Renal cortical epithelial cell (primary cell): ENCODE data around the gene APOC3. TPM values are rescaled to one million over a fixed set of nuclear protein-coding genes. Genes with fewer than 3 reads are reported as not detected.

ENCODE experiments used
- DNase-seq: peaks from one replicate; pipeline ENCODE4 v3.0.0-alpha.2; 2011; ENCODE audit warnings: low read depth
- total RNA-seq: library from RNA; depleted of rRNA; stranded (reverse); fragments of >200 nt; gene quantifications from 2 replicates; pipeline ENCODE4 v1.2.3, GENCODE V29; 2014

APOC3 gene
- total RNA-seq, 1 donor from 2014 or later: not detected

DNA sequence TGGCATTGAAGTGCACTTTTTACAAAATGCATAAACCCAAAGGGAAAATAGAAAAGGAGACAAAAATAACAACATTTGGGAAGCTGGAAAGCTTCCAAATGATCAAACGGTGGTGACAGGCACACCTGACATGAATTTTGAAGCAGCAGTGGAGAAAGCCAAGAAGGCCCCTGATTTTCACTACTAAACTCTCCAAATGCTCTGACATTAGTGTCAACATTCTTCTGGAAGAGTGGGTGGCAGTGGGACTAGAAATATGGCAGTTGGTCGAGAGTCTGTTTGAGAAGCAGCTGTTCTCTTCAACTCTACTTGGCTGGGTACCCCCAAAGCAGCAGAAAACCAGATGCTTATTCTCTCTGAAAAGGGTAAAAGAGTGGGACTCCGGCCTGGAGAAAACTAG, 25.7 kb upstream of the APOC3 start:
- no peak for DNase-seq

GRCh38 chr11:116807601-116808261, 22.0 kb upstream of the APOC3 start:
- no peak for DNase-seq

DNA sequence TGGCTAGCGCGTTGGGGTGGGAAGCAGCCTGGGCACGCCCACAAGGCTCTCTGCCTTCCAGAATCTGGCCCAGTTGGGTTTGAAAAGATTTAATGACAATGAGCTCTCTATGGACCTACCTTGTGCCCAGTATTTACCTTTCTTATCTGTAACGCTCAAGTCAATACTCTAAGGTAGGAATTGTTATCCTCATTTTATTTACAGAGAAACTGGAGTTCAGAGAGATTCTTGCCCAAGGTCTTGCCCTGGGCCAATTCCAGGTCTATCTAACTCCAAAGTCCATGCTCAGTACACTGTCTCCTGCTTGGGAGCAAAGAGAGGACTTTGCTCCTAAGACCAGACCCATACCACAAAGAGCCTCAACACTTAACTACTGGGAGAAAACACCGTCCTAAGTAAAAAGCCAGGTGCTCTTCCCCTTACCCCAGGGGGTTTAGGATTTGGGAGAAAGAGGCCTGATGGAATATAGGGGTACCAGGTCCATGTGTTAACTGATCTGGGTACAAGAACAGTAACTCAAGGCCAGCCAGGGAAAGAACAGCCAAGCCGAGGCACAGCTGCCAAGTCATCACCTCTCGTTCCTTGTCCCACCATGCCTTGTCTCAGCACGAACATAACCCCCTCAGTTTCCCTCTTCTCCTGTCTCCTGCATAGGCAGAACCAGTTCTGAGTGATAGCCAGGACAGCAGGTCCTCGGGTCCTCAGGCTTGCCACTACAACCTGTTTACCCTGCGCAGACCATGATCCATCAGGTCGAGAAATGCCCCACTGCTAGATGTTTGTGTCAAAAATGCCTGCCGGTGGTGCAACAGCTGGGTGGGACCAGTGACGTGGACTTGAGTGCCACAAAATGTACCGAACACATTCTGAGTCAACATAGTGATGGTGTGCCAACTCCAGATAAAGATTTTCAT, 21.2 kb upstream of the APOC3 start:
- no peak for DNase-seq

DNA sequence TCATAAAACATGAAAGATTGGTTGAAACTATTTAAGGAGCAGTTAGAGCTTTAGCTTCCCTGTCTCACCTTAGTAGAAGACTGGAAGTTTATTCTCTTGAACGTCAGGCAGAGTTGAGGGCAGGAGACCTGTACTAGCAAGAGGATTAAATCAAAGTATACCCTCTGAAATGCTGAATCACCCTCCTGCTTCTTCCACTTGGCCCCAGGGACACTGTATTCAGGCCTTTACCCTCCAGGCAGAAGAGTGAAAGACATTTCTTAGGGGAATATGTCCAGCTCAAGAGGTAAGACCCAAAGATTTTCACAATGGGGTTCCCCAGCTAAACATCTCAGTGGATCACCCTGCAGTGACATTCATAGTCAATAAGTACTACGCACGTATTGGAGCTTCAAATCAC, 18.5 kb upstream of the APOC3 start:
- no peak for DNase-seq

GRCh38 chr11:116812109-116812508, 17.6 kb upstream of the APOC3 start:
- DNase-seq: no peak

- DNase-seq: no peak
These were observed 16.5 kb upstream of the APOC3 start for GRCh38 chr11:116813170-116813569.

- no peak for DNase-seq
These were observed 15.8 kb upstream of the APOC3 start for GRCh38 chr11:116813781-116814471.

DNA sequence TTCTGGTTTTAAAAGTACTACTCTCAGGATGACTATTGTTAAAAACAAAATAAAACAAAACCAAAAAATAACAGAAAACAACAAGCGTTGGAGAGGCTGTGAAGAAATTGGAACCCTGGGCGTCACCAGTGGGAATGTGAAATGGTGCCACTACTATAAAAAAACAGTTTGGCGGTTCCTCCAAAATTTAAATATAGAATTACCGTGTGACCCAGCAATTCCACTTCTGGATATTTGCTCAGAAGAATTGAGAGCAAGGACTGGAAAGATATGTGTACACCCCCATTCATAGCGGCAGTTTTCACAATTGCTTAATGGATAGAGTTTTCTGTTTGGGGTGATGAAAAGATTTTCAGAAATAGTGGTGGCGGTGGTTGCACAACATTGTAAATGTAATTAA, 15.2 kb upstream of the APOC3 start:
- no peak for DNase-seq

DNA sequence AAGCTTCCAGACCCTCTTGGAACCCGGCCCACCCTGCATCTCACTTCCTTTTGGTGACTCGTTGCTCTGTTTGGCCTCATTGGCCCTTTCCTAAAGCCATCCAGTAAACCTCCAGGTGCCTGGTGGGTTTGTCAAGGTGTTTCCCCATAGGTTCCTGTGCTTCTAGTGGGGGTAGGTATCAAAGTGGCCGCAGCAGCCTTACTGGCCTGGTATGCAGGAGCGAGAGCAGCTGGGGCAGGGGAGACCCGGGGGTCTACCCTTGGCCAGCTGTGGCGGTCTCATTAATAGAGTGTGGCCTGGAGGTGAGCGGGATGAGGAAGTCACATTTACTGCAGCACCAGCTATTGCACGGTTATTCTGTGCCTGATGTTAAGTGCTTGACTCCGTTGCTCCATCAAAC, 10.7 kb upstream of the APOC3 start:
- DNase-seq: no peak

DNA sequence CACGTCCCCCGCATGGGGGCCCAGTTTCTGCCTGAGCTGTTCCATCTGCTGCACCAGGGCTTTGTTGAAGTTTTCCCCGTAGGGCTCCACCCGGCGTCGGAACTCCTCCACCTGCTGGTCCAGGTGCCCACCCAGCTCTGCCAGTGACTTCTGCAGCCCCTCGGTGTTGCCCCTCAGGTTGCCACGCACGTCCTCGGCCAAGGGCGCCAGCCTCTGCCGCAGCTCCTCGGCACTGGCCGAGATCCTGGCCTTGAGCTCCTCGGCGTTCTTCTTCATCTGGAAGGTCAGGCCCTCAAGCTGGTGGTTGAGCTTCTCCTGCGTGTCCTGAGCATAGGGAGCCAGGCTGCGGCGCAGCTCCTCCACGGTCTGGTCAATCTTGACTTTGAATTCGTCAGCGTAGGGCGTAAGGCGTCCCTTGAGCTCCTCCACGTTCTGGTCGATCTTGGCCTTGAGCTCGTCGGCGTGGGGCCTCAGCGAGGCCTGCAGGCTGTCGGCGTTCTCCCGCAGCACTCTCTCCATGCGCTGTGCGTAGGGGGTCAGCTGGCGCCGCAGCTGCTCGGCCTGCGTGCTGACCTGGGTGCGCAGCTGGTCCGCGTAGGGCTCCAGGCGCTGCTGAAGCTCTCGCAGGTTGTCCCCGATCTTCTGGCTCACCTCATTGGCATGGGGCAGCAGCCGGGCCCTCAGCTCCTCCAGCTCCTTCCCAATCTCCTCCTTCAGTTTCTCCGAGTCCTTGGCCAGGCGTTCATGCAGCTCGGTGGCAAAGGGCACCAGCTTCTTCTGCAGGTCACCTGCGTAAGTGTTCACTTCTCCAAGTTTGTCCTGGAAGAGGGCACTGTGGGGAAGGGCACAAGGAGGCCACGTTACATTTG, 8.4 kb upstream of the APOC3 start:
- DNase-seq: no peak

- DNase-seq: no peak
These were observed 7.1 kb upstream of the APOC3 start for GRCh38 chr11:116822575-116822974.

- no peak for DNase-seq
These were observed 6.5 kb upstream of the APOC3 start, which contains the start of gene APOA4 for GRCh38 chr11:116823031-116823843. APOA4 (minus strand) TSS chr11:116823304; CDS start chr11:116823191, 113 bp downstream.

DNA sequence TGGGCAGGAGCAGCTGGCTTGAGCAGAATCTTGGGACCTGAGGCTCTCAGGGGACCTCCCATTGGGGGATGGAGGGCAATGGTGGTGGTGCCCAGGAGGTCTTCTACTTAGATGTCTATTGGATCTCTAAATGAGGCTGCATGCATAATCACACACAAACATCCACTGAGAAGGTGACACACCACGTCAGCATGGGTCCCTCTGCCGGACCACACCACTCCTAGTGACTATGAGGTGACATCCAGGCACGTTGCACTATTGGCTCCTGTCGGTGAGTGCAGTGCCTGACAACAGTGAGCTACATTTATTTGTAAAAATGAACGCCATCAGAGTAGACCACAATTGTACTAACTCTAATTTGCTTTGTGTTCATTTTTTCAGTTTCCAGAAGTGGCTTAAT, 4.3 kb upstream of the APOC3 start:
- no peak for DNase-seq

- no peak for DNase-seq
These were observed 3.6 kb upstream of the APOC3 start for GRCh38 chr11:116825854-116826750.

GRCh38 chr11:116826751-116827431, 2.8 kb upstream of the APOC3 start:
- DNase-seq: no peak

DNA sequence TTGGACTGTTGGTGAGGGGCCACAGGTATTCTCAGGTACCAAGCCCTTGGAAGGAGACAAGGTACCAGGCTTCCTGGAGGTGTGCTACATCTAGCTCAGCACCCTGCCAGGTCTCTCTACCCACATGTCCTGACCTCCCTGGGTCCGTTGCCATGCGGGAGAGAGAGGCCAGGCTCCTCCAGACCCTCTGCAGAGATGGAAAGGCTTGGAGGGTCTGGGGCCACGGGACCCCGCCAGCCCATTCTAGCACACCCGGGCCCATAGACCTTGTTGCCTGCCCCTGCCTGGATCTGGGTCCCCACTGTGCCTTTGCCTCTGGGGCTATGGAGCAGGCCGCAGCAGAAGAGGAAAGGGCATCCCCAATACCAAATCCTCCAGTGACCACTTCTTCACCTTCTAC, 2.2 kb upstream of the APOC3 start:
- no peak for DNase-seq

DNA sequence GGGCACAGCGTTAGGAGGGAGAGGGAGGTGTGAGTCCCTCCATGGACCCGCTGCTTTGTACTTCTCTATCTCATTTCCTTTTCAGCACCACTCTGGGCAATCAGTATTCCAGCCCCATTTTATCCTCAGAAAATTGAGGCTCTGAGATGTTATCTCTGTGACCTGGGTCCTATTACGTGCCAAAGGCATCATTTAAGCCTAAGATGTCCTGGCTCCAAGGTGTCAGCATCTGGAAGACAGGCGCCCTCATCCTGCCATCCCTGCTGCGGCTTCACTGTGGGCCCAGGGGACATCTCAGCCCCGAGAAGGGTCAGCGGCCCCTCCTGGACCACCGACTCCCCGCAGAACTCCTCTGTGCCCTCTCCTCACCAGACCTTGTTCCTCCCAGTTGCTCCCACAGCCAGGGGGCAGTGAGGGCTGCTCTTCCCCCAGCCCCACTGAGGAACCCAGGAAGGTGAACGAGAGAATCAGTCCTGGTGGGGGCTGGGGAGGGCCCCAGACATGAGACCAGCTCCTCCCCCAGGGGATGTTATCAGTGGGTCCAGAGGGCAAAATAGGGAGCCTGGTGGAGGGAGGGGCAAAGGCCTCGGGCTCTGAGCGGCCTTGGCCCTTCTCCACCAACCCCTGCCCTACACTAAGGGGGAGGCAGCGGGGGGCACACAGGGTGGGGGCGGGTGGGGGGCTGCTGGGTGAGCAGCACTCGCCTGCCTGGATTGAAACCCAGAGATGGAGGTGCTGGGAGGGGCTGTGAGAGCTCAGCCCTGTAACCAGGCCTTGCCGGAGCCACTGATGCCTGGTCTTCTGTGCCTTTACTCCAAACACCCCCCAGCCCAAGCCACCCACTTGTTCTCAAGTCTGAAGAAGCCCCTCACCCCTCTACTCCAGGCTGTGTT, 829 bp upstream of the APOC3 start:
- DNase-seq: no peak
